ENCODE results near the gene PARD3. TPM values are rescaled to one million over a fixed set of nuclear protein-coding genes. Genes with fewer than 3 reads are reported as not detected.

The PARD3 gene
- total RNA-seq, 2 donors from 2014 or later = 59.6 to 74.6 TPM

- Mint-ChIP-seq H3K9me3 (no peaks in the 10 kb centered on the region), H3K27me3 (ENCODE audit: insufficient read depth) (no peaks in the 10 kb centered on the region), H3K27ac (peak overlapping the region; percentile 8), H3K4me3 (no peak overlapping the region), H3K4me1 (peaks cover 6% of the 10 kb centered on the region), H3K36me3 (ENCODE audit: low read depth) (peaks cover 33% of the 10 kb centered on the region)
- no peak for TF ChIP-seq CTCF (conservative IDR thresholded peaks at IDR 0.05)
- Histone ChIP-seq H3K9me3 (ENCODE audit: control insufficient read depth, low read length) (no peaks in the 10 kb centered on the region), H3K4me3 (ENCODE audit: low read length) (no peak overlapping the region), H3K36me3 (ENCODE audit: control insufficient read depth, insufficient read depth, low read length) (peaks cover 69% of the 10 kb centered on the region), H3K27me3 (ENCODE audit: control insufficient read depth, insufficient read depth, low read length, poor library complexity, severe bottlenecking) (no peaks in the 10 kb centered on the region), H3K27ac (ENCODE audit: low read depth, low read length) (no peak overlapping the region), H3K4me1 (ENCODE audit: control insufficient read depth, insufficient read depth, low read length) (no peaks in the 10 kb centered on the region), H3K9ac (ENCODE audit: extremely low read depth, low read length, poor library complexity, severe bottlenecking) (no peak overlapping the region)
- no peak for DNase-seq
Measured at GRCh38 chr10:34378297-34378696, 436.8 kb downstream of the PARD3 start.

DNA sequence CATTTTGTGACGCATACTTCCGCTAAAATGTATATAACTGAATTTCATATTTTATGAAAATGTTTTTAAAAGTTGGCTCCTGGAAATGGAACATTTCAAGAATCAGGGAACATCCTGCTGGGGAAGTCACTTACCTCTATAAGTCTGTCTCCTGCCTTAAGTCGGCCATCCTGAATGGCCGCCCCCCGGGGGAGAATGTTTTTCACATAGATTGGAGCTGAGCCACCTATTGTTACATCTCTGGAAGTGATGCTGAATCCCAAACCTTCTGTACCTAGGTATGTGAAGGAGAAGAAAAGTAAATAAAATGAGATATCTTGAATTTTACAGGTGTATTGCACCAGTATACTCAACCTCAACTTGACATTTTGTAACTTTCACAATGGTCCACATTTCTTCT, 437.3 kb downstream of the PARD3 start:
- Mint-ChIP-seq H3K27me3 (ENCODE audit: insufficient read depth) (no peaks in the 10 kb centered on the region), H3K4me3 (no peak overlapping the region), H3K36me3 (ENCODE audit: low read depth) (peaks cover 33% of the 10 kb centered on the region), H3K27ac (no peak overlapping the region), H3K9me3 (no peaks in the 10 kb centered on the region), H3K4me1 (peaks cover 10% of the 10 kb centered on the region)
- WGBS, 2 experiments (ENCODE audit: insufficient coverage in 1 of 2, insufficient read length in 1 of 2) = 93 to 100% methylated on average over 2 to 3 of the region's 5 CpGs
- Histone ChIP-seq H3K9me3 (ENCODE audit: control insufficient read depth, low read length) (no peaks in the 10 kb centered on the region), H3K27me3 (ENCODE audit: control insufficient read depth, insufficient read depth, low read length, poor library complexity, severe bottlenecking) (no peaks in the 10 kb centered on the region), H3K4me1 (ENCODE audit: control insufficient read depth, insufficient read depth, low read length) (no peaks in the 10 kb centered on the region), H3K36me3 (ENCODE audit: control insufficient read depth, insufficient read depth, low read length) (peaks cover 72% of the 10 kb centered on the region), H3K9ac (ENCODE audit: extremely low read depth, low read length, poor library complexity, severe bottlenecking) (no peak overlapping the region), H3K4me3 (ENCODE audit: low read length) (no peak overlapping the region), H3K27ac (ENCODE audit: low read depth, low read length) (no peak overlapping the region)
- peak; percentile 61 for DNase-seq
- TF ChIP-seq CTCF (conservative IDR thresholded peaks at IDR 0.05) = no peak

DNA sequence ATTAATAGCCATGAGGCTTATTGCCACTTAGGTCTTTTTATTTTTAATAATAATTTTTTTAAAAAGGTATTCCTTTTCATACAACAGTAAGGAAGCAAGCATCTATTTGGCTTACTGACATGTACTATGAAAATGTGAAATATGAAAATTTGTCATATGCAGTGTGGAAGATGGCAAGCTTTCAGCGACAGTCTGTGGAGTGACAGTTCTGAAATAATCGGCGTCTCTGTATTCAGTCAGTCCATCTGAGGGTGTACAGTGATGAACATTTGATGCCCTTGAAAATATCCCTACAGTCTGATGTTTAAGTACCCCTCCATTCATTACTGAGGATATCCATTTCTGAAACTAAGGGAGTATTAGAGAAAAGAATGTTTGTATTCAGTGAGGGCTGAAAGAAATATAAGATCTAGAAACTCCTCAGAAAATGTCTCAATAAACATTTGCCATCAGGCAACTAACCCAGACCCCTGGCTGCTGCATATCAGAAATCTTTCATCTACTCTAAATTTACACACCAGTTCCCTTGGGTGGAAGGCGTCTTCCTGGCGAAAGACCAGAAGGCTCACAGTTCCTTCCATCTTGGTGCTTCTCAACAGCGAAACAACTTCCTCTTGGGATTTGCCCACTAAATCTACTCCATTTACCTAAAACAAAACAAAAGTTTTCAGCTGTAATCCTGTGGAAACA, 440.6 kb downstream of the PARD3 start:
- 93 to 100% methylated on average over 3 to 6 of the region's 6 CpGs for WGBS, 2 experiments (ENCODE audit: insufficient coverage in 1 of 2, insufficient read length in 1 of 2)
- Histone ChIP-seq H3K27me3 (ENCODE audit: control insufficient read depth, insufficient read depth, low read length, poor library complexity, severe bottlenecking) (no peaks in the 10 kb centered on the region), H3K4me1 (ENCODE audit: control insufficient read depth, insufficient read depth, low read length) (no peaks in the 10 kb centered on the region), H3K36me3 (ENCODE audit: control insufficient read depth, insufficient read depth, low read length) (peaks cover 70% of the 10 kb centered on the region), H3K9me3 (ENCODE audit: control insufficient read depth, low read length) (peaks cover 6% of the 10 kb centered on the region), H3K27ac (ENCODE audit: low read depth, low read length) (peak overlapping the region; percentile 16), H3K4me3 (ENCODE audit: low read length) (no peak overlapping the region), H3K9ac (ENCODE audit: extremely low read depth, low read length, poor library complexity, severe bottlenecking) (no peak overlapping the region)
- Mint-ChIP-seq H3K36me3 (ENCODE audit: low read depth) (peaks cover 36% of the 10 kb centered on the region), H3K4me3 (no peak overlapping the region), H3K27me3 (ENCODE audit: insufficient read depth) (no peaks in the 10 kb centered on the region), H3K9me3 (no peaks in the 10 kb centered on the region), H3K4me1 (peaks cover 13% of the 10 kb centered on the region), H3K27ac (no peak overlapping the region)
- no peak for DNase-seq
- no peak for TF ChIP-seq CTCF (conservative IDR thresholded peaks at IDR 0.05)

All from endodermal cell (in vitro differentiated cells).